CD14-positive monocyte (primary cell): ENCODE data around the gene SLC40A1. TPM values are rescaled to one million over a fixed set of nuclear protein-coding genes. Genes with fewer than 3 reads are reported as not detected.

Source experiments
- DNase-seq, 3 donors: peaks; one replicate each; pipeline ENCODE4 v3.0.0-alpha.2; 2011 to 2022
- H2AFZ ChIP-seq: 2 replicates; pipeline ENCODE4 v1.6.0; 2012; ENCODE audit warnings: mild to moderate bottlenecking, low read depth, low read length, inconsistent platforms; ENCODE audit not compliant: insufficient read depth, poor library complexity, severe bottlenecking
- H3K27ac ChIP-seq, 2 donors: 1 replicate in 1 of 2; 2 replicates in 1 of 2; pipeline ENCODE4 v1.5.1; 2012 to 2013; ENCODE audit warnings: low read length in 2 of 2, control low read depth in 1 of 2, inconsistent platforms in 1 of 2, low read depth in 1 of 2, mild to moderate bottlenecking in 1 of 2
- H3K27me3 ChIP-seq, 2 donors: one replicate each; pipeline versions ENCODE4 v1.6.0 to v1.6.1; 2011 to 2013; ENCODE audit warnings: low read length in 2 of 2; ENCODE audit not compliant: control insufficient read depth in 2 of 2, insufficient read depth in 2 of 2
- H3K36me3 ChIP-seq, 2 donors: replicated peaks in 1 of 2; 1 replicate in 1 of 2; 2 replicates in 1 of 2; pipeline versions ENCODE4 v1.5.1 to v1.6.1; 2012 to 2013; ENCODE audit warnings: low read length in 2 of 2, control low read depth in 1 of 2, inconsistent platforms in 1 of 2, mild to moderate bottlenecking in 1 of 2; ENCODE audit not compliant: insufficient read depth in 2 of 2, control insufficient read depth in 1 of 2
- H3K4me1 ChIP-seq, 2 donors: 1 replicate in 1 of 2; 2 replicates in 1 of 2; pipeline versions ENCODE4 v1.5.1 to v1.6.1; 2012 to 2013; ENCODE audit warnings: low read length in 2 of 2, control low read depth in 1 of 2, inconsistent platforms in 1 of 2, mild to moderate bottlenecking in 1 of 2, moderate library complexity in 1 of 2; ENCODE audit not compliant: insufficient read depth in 2 of 2, control insufficient read depth in 1 of 2
- H3K4me2 ChIP-seq: replicated peaks from 2 replicates; pipeline ENCODE3; 2012; ENCODE audit warnings: low read length, moderate library complexity, mild to moderate bottlenecking; ENCODE audit not compliant: poor library complexity, severe bottlenecking; ENCODE audit errors: extremely low read depth
- H3K4me3 ChIP-seq, 3 experiments: fragments of 200-600 bp in 1 of 3; sonication (generic) in 1 of 3; replicated peaks in 1 of 3; 1 replicate in 2 of 3; 2 replicates in 1 of 3; pipeline ENCODE4 v1.5.1; 2011 to 2013; ENCODE audit warnings: low read length in 3 of 3, mild to moderate bottlenecking in 3 of 3, control low read depth in 2 of 3, low read depth in 2 of 3, inconsistent platforms in 1 of 3, moderate library complexity in 1 of 3
- H3K79me2 ChIP-seq: 2 replicates; pipeline ENCODE4 v1.6.0; 2012; ENCODE audit warnings: mild to moderate bottlenecking, control low read depth, inconsistent platforms, low read length, moderate library complexity; ENCODE audit not compliant: insufficient read depth
- H3K9ac ChIP-seq: 2 replicates; pipeline ENCODE4 v1.6.0; 2017; ENCODE audit warnings: low read length, mild to moderate bottlenecking; ENCODE audit not compliant: insufficient read depth, poor library complexity, severe bottlenecking
- H3K9me3 ChIP-seq, 2 donors: replicated peaks in 1 of 2; 1 replicate in 1 of 2; 2 replicates in 1 of 2; pipeline versions ENCODE4 v1.5.1 to v1.6.1; 2012 to 2013; ENCODE audit warnings: low read length in 2 of 2, control low read depth in 1 of 2; ENCODE audit not compliant: control insufficient read depth in 1 of 2, insufficient read depth in 1 of 2
- H4K20me1 ChIP-seq: 2 replicates; pipeline ENCODE4 v1.6.0; 2012; ENCODE audit warnings: mild to moderate bottlenecking, low read length, control low read depth, moderate library complexity; ENCODE audit not compliant: insufficient read depth
- H3K27ac Mint-ChIP-seq, 7 donors: one replicate each; pipeline ENCODE4 v1.8.0; 2020; ENCODE audit warnings: mild to moderate bottlenecking in 7 of 7, mixed read lengths in 7 of 7, moderate library complexity in 6 of 7, inconsistent platforms in 2 of 7
- H3K27me3 Mint-ChIP-seq, 3 donors: one replicate each; pipeline ENCODE4 v1.8.0; 2021 to 2022; ENCODE audit warnings: low read depth in 3 of 3, mild to moderate bottlenecking in 3 of 3, mixed read lengths in 3 of 3, moderate library complexity in 3 of 3, inconsistent platforms in 1 of 3
- H3K36me3 Mint-ChIP-seq, 2 donors: one replicate each; pipeline ENCODE4 v1.8.0; 2020; ENCODE audit warnings: mixed read lengths in 2 of 2, inconsistent platforms in 1 of 2, mild to moderate bottlenecking in 1 of 2
- H3K4me1 Mint-ChIP-seq: one replicate; pipeline ENCODE4 v1.8.0; 2020; ENCODE audit warnings: mild to moderate bottlenecking, mixed read lengths
- H3K4me3 Mint-ChIP-seq, 2 donors: one replicate each; pipeline ENCODE4 v1.8.0; 2020; ENCODE audit warnings: mild to moderate bottlenecking in 2 of 2, mixed read lengths in 2 of 2, moderate library complexity in 1 of 2
- H3K9me3 Mint-ChIP-seq, 7 donors: one replicate each; pipeline ENCODE4 v1.8.0; 2020 to 2022; ENCODE audit warnings: mixed read lengths in 7 of 7, mild to moderate bottlenecking in 6 of 7, moderate library complexity in 6 of 7, inconsistent platforms in 2 of 7
- CTCF ChIP-seq: fragments of 200-600 bp; IDR thresholded peaks from one replicate; pipeline ENCODE4 v1.8.0; 2022; ENCODE audit warnings: antibody characterized with exemption, mild to moderate bottlenecking
- WGBS: methylation state at CpG from one replicate; pipeline ENCODE4 v1.1.5; 2013; ENCODE audit warnings: missing lambda C conversion rate; ENCODE audit not compliant: insufficient coverage; 5-methylcytosine and 5-hydroxymethylcytosine counted together
- intact Hi-C, 2 donors: fragments of 100-400 bp; cut with micrococcal nuclease; formaldehyde crosslinking; loops; one replicate each; pipeline versions ENCODE4 v1.15.0 to v1.15.1; 2023
- polyA plus RNA-seq, 3 donors: library from polyadenylated mRNA; depleted of rRNA in 1 of 3; unstranded in 2 of 3; stranded (reverse) in 1 of 3; fragments of 300-500 nt in 2 of 3; fragments of >200 nt in 1 of 3; fragmentation: Illumina TruSeq in 2 of 3; gene quantifications; 1 replicate in 2 of 3; 2 replicates in 1 of 3; pipeline ENCODE4 v1.2.3, GENCODE V29; 2012 to 2021

Gene SLC40A1
- polyA plus RNA-seq, 3 donors = 7.9 to 91.6 (median 90.4) TPM

GRCh38 chr2:189530965-189531637 is 49.5 kb downstream of the SLC40A1 start:
- no peaks in the 10 kb centered on the region for H3K27me3 Mint-ChIP-seq
- H3K9me3 Mint-ChIP-seq = peaks cover 0 to 4% (median under 1%) of the 10 kb centered on the region in 7 donors
- H3K9ac ChIP-seq = no peak overlapping the region
- H3K9me3 ChIP-seq = no peaks in the 10 kb centered on the region
- 83% methylated on average over 1 of the region's 3 CpGs for WGBS
- peak overlapping the region; percentile 6 to 60 (median 30) for H3K27ac Mint-ChIP-seq
- H3K4me1 Mint-ChIP-seq = peaks cover 45% of the 10 kb centered on the region
- no peaks in the 10 kb centered on the region for H3K79me2 ChIP-seq
- H3K36me3 ChIP-seq = no peaks in the 10 kb centered on the region
- H4K20me1 ChIP-seq = no peaks in the 10 kb centered on the region
- H3K4me2 ChIP-seq = peak overlapping the region; percentile 37
- peak overlapping the region in 1 of 2 donors; percentile 47 for H3K27ac ChIP-seq
- intact Hi-C loops = no loop called here
- TF ChIP-seq CTCF = no peak
- H3K4me1 ChIP-seq = peaks cover 34 to 36% of the 10 kb centered on the region in 2 donors
- H3K4me3 Mint-ChIP-seq = peak overlapping the region in 1 of 2 donors; percentile 69
- H3K4me3 ChIP-seq = peak overlapping the region in 1 of 3 experiments; percentile 12
- peak in 1 of 3 donors; percentile 15 for DNase-seq
- H2AFZ ChIP-seq = no peak overlapping the region
- no peaks in the 10 kb centered on the region for H3K27me3 ChIP-seq
- no peaks in the 10 kb centered on the region for H3K36me3 Mint-ChIP-seq

- Histone ChIP-seq H4K20me1 (no peaks in the 10 kb centered on the region), H3K4me1 (peaks cover 14 to 20% of the 10 kb centered on the region in 2 donors), H3K4me3 (no peak overlapping the region), H3K27me3 (no peaks in the 10 kb centered on the region), H3K27ac (no peak overlapping the region), H3K79me2 (no peaks in the 10 kb centered on the region), H3K9ac (no peak overlapping the region), H3K4me2 (no peak overlapping the region), H3K9me3 (no peaks in the 10 kb centered on the region), H2AFZ (no peak overlapping the region), H3K36me3 (no peaks in the 10 kb centered on the region)
- Mint-ChIP-seq H3K9me3 (peaks cover 0 to 5% (median 0%) of the 10 kb centered on the region in 7 donors), H3K27me3 (no peaks in the 10 kb centered on the region), H3K36me3 (no peaks in the 10 kb centered on the region), H3K27ac (no peak overlapping the region), H3K4me3 (no peak overlapping the region), H3K4me1 (peaks cover 25% of the 10 kb centered on the region)
- TF ChIP-seq CTCF = no peak
- intact Hi-C loops = no loop called here
- no CpG with 5 or more reads among the region's 3 CpGs for WGBS
- DNase-seq = no peak
These were observed 52.0 kb downstream of the SLC40A1 start for GRCh38 chr2:189528617-189529016.
